Caco-2 (cell line): ENCODE data around the gene LHX1. TPM values are rescaled to one million over a fixed set of nuclear protein-coding genes. Genes with fewer than 3 reads are reported as not detected.

Experiments
- BruUV-seq: library from RNA; stranded (reverse); fragments of 400-500 nt; replicated peaks from 2 replicates; lab custom pipeline; 2021; lab: Mats Ljungman, UMichigan
- CTCF ChIA-PET: fragments of 300-600 bp; sonication (Branson Sonifier 250); formaldehyde crosslinking; loops from one replicate; lab custom pipeline; 2022; ENCODE audit warnings: antibody characterized with exemption; lab: Charles Lee
- POLR2A ChIA-PET: fragments of 300-600 bp; sonication (Branson Sonifier 250); formaldehyde crosslinking; loops from one replicate; lab custom pipeline; 2022; ENCODE audit warnings: antibody characterized with exemption; lab: Charles Lee
- DNase-seq, 2 experiments: peaks; one replicate each; pipeline versions ENCODE4 v3.0.0 to v3.0.0-alpha.2; 2020 to 2022
- H3K27me3 ChIP-seq: replicated peaks from 2 replicates; pipeline ENCODE4 v1.6.0; 2011; ENCODE audit warnings: low read length; ENCODE audit not compliant: control insufficient read depth, insufficient read depth
- H3K36me3 ChIP-seq: 2 replicates; pipeline ENCODE4 v1.5.1; 2011; ENCODE audit warnings: low read length; ENCODE audit not compliant: control insufficient read depth, insufficient read depth
- H3K4me1 ChIP-seq: fragments of 250-450 bp; sonication (Bioruptor Pico); 2 replicates; pipeline ENCODE4 v1.5.1; 2020; ENCODE audit warnings: mild to moderate bottlenecking
- H3K4me3 ChIP-seq: 2 replicates; pipeline ENCODE4 v1.5.1; 2011; ENCODE audit warnings: low read depth, mild to moderate bottlenecking, control low read depth, low read length
- H3K9me3 ChIP-seq: fragments of 250-450 bp; sonication (Bioruptor Pico); 2 replicates; pipeline ENCODE4 v1.5.1; 2020; ENCODE audit warnings: mild to moderate bottlenecking, moderate library complexity
- H3K27ac Mint-ChIP-seq: one replicate; pipeline ENCODE4 v1.8.0; 2022; ENCODE audit warnings: mixed read lengths; ENCODE audit not compliant: unreplicated experiment
- H3K27me3 Mint-ChIP-seq: one replicate; pipeline ENCODE4 v1.8.0; 2022; ENCODE audit warnings: mixed read lengths; ENCODE audit not compliant: insufficient read depth, unreplicated experiment
- H3K36me3 Mint-ChIP-seq: one replicate; pipeline ENCODE4 v1.8.0; 2022; ENCODE audit warnings: mild to moderate bottlenecking, mixed read lengths; ENCODE audit not compliant: insufficient read depth, unreplicated experiment
- H3K4me1 Mint-ChIP-seq: one replicate; pipeline ENCODE4 v1.8.0; 2022; ENCODE audit warnings: low read depth, mixed read lengths; ENCODE audit not compliant: unreplicated experiment
- H3K4me3 Mint-ChIP-seq: one replicate; pipeline ENCODE4 v1.8.0; 2022; ENCODE audit warnings: mild to moderate bottlenecking, moderate library complexity, mixed read lengths; ENCODE audit not compliant: unreplicated experiment
- H3K9me3 Mint-ChIP-seq: one replicate; pipeline ENCODE4 v1.8.0; 2022; ENCODE audit warnings: mixed read lengths; ENCODE audit not compliant: unreplicated experiment
- CTCF ChIP-seq, 2 experiments: fragments of 200-600 bp in 1 of 2; IDR thresholded peaks; 1 replicate in 1 of 2; 2 replicates in 1 of 2; pipeline versions ENCODE4 v1.5.1 to v1.8.0; 2011 to 2022; ENCODE audit warnings: antibody characterized with exemption in 1 of 2, control low read depth in 1 of 2, inconsistent platforms in 1 of 2, low read depth in 1 of 2, low read length in 1 of 2, mild to moderate bottlenecking in 1 of 2, moderate library complexity in 1 of 2; ENCODE audit not compliant: insufficient read depth in 1 of 2, severe bottlenecking in 1 of 2, unreplicated experiment in 1 of 2
- intact Hi-C: fragments of 100-400 bp; cut with micrococcal nuclease; formaldehyde crosslinking; loops from one replicate; pipeline ENCODE4 v1.10.0; 2022; ENCODE audit not compliant: unreplicated experiment
- total RNA-seq: library from RNA; stranded (reverse); gene quantifications from 2 replicates; pipeline ENCODE4 v1.2.3, GENCODE V29; 2022

Gene LHX1
- total RNA-seq, 1 experiment from 2014 or later: not detected

GRCh38 chr17:36940313-36941264, 3.3 kb downstream of the LHX1 start:
- no peaks in the 10 kb centered on the region for H3K9me3 Mint-ChIP-seq
- Histone ChIP-seq H3K36me3 (no peaks in the 10 kb centered on the region), H3K9me3 (no peaks in the 10 kb centered on the region), H3K27me3 (peaks cover 18% of the 10 kb centered on the region), H3K4me1 (peaks cover 9% of the 10 kb centered on the region), H3K4me3 (no peak overlapping the region)
- no peak for TF ChIP-seq CTCF (IDR thresholded peaks at IDR 0.05; ENCODE audit: insufficient read depth in 1 of 2, low read depth in 1 of 2, low read length in 1 of 2, severe bottlenecking in 1 of 2, unreplicated experiment in 1 of 2)
- no peak for DNase-seq
- no peak overlapping the region for H3K27ac Mint-ChIP-seq
- H3K4me1 Mint-ChIP-seq: peaks cover 6% of the 10 kb centered on the region
- no TSS peak for BruUV-seq
- ChIA-PET CTCF (no interaction called here), POLR2A (no interaction called here)
- H3K27me3 Mint-ChIP-seq: peaks cover 31% of the 10 kb centered on the region
- intact Hi-C loops: no loop called here
- H3K4me3 Mint-ChIP-seq: no peak overlapping the region
- no peaks in the 10 kb centered on the region for H3K36me3 Mint-ChIP-seq

- intact Hi-C loops: no loop called here
- no peaks in the 10 kb centered on the region for H3K9me3 ChIP-seq
- H3K4me1 ChIP-seq: peaks cover 3% of the 10 kb centered on the region
- Mint-ChIP-seq H3K27ac (no peak overlapping the region), H3K27me3 (peaks cover 27% of the 10 kb centered on the region), H3K9me3 (no peaks in the 10 kb centered on the region), H3K4me1 (peaks cover 6% of the 10 kb centered on the region), H3K36me3 (no peaks in the 10 kb centered on the region), H3K4me3 (no peak overlapping the region)
- no peak for TF ChIP-seq CTCF (IDR thresholded peaks at IDR 0.05; ENCODE audit: insufficient read depth in 1 of 2, low read depth in 1 of 2, low read length in 1 of 2, severe bottlenecking in 1 of 2, unreplicated experiment in 1 of 2)
- no peaks in the 10 kb centered on the region for H3K36me3 ChIP-seq
- peaks cover 14% of the 10 kb centered on the region for H3K27me3 ChIP-seq
- no TSS peak for BruUV-seq
- CTCF ChIA-PET: no interaction called here
- no peak overlapping the region for H3K4me3 ChIP-seq
- POLR2A ChIA-PET: no interaction called here
- no peak for DNase-seq
Observed at GRCh38 chr17:36941265-36942010, 4.2 kb downstream of the LHX1 start.

GRCh38 chr17:36942019-36942599, 4.8 kb downstream of the LHX1 start:
- TF ChIP-seq CTCF (IDR thresholded peaks at IDR 0.05; ENCODE audit: insufficient read depth in 1 of 2, low read depth in 1 of 2, low read length in 1 of 2, severe bottlenecking in 1 of 2, unreplicated experiment in 1 of 2): no peak
- Histone ChIP-seq H3K36me3 (no peaks in the 10 kb centered on the region), H3K27me3 (peaks cover 13% of the 10 kb centered on the region), H3K4me1 (no peaks in the 10 kb centered on the region; the same call in 1 of the 2 replicates), H3K4me3 (no peak overlapping the region), H3K9me3 (no peaks in the 10 kb centered on the region)
- Mint-ChIP-seq H3K36me3 (peaks cover 5% of the 10 kb centered on the region), H3K27me3 (peaks cover 31% of the 10 kb centered on the region), H3K4me3 (no peak overlapping the region), H3K9me3 (no peaks in the 10 kb centered on the region), H3K27ac (no peak overlapping the region), H3K4me1 (peaks cover 6% of the 10 kb centered on the region)
- no peak for DNase-seq
- no TSS peak for BruUV-seq
- intact Hi-C loops: no loop called here
- CTCF ChIA-PET: no interaction called here
- POLR2A ChIA-PET: no interaction called here
